ENCODE results near the gene RGS14. TPM values are rescaled to one million over a fixed set of nuclear protein-coding genes. Genes with fewer than 3 reads are reported as not detected.

Gene RGS14
- total RNA-seq, 4 donors from 2014 or later: 19.4 to 41.0 (median 23.3) TPM

- peak; percentile 96 to 99 (median 98) for TF ChIP-seq CTCF (IDR thresholded peaks at IDR 0.05)
- TF ChIP-seq POLR2A (IDR thresholded peaks at IDR 0.05): peak in 1 of 2 donors; percentile 41
- Histone ChIP-seq H3K9me3 (no peaks in the 10 kb centered on the region), H3K4me3 (no peak overlapping the region), H3K27ac (peak overlapping the region; percentile 32 to 74 (median 54)), H3K4me1 (peaks cover 0 to 29% (median 21%) of the 10 kb centered on the region in 4 donors), H3K27me3 (no peaks in the 10 kb centered on the region), H3K36me3 (no peaks in the 10 kb centered on the region)
- peak; percentile 83 to 95 (median 87) for DNase-seq
Measured at GRCh38 chr5:177390363-177391300, 32.9 kb downstream of the RGS14 start.

GRCh38 chr5:177392765-177393164 is 35.0 kb downstream of the RGS14 start:
- no peaks in the 10 kb centered on the region for H3K9me3 ChIP-seq
- H3K36me3 ChIP-seq: no peaks in the 10 kb centered on the region
- H3K27me3 ChIP-seq: no peaks in the 10 kb centered on the region
- no peak overlapping the region for H3K27ac ChIP-seq
- no peak for TF ChIP-seq CTCF (IDR thresholded peaks at IDR 0.05)
- no peak for TF ChIP-seq POLR2A (IDR thresholded peaks at IDR 0.05)
- H3K4me3 ChIP-seq: no peak overlapping the region
- DNase-seq: no peak
- peaks cover 0 to 29% (median 21%) of the 10 kb centered on the region in 4 donors for H3K4me1 ChIP-seq

- TF ChIP-seq POLR2A (IDR thresholded peaks at IDR 0.05) (no peak), CTCF (IDR thresholded peaks at IDR 0.05) (no peak)
- peaks cover 0 to 24% (median 21%) of the 10 kb centered on the region in 4 donors for H3K4me1 ChIP-seq
- H3K9me3 ChIP-seq: no peaks in the 10 kb centered on the region
- H3K27me3 ChIP-seq: no peaks in the 10 kb centered on the region
- no peak overlapping the region for H3K27ac ChIP-seq
- DNase-seq: no peak
- H3K4me3 ChIP-seq: no peak overlapping the region
- no peaks in the 10 kb centered on the region for H3K36me3 ChIP-seq
Measured at GRCh38 chr5:177393206-177393765, 35.6 kb downstream of the RGS14 start.

GRCh38 chr5:177393990-177394389 is 36.3 kb downstream of the RGS14 start:
- no peaks in the 10 kb centered on the region for H3K36me3 ChIP-seq
- TF ChIP-seq POLR2A (IDR thresholded peaks at IDR 0.05) (no peak), CTCF (IDR thresholded peaks at IDR 0.05) (no peak)
- H3K27ac ChIP-seq: no peak overlapping the region
- H3K27me3 ChIP-seq: no peaks in the 10 kb centered on the region
- no peak for DNase-seq
- peaks cover 0 to 19% (median 17%) of the 10 kb centered on the region in 4 donors for H3K4me1 ChIP-seq
- H3K9me3 ChIP-seq: no peaks in the 10 kb centered on the region
- H3K4me3 ChIP-seq: no peak overlapping the region

GRCh38 chr5:177396078-177396477 is 38.4 kb downstream of the RGS14 start:
- H3K27ac ChIP-seq: no peak overlapping the region
- peaks cover 0 to 9% of the 10 kb centered on the region in 2 donors for H3K27me3 ChIP-seq
- no peak for DNase-seq
- TF ChIP-seq CTCF (IDR thresholded peaks at IDR 0.05) (no peak), POLR2A (IDR thresholded peaks at IDR 0.05) (no peak)
- H3K4me3 ChIP-seq: no peak overlapping the region
- peaks cover 0 to 11% (median 0%) of the 10 kb centered on the region in 4 donors for H3K4me1 ChIP-seq
- H3K36me3 ChIP-seq: no peaks in the 10 kb centered on the region
- peaks cover 0 to 5% (median 0%) of the 10 kb centered on the region in 4 donors for H3K9me3 ChIP-seq
